ENCODE measurements around the gene PTPRM.

GRCh38 chr18:7757175-7757574 is 190.1 kb downstream of the PTPRM start:
- TF ChIP-seq, protein P1, sequence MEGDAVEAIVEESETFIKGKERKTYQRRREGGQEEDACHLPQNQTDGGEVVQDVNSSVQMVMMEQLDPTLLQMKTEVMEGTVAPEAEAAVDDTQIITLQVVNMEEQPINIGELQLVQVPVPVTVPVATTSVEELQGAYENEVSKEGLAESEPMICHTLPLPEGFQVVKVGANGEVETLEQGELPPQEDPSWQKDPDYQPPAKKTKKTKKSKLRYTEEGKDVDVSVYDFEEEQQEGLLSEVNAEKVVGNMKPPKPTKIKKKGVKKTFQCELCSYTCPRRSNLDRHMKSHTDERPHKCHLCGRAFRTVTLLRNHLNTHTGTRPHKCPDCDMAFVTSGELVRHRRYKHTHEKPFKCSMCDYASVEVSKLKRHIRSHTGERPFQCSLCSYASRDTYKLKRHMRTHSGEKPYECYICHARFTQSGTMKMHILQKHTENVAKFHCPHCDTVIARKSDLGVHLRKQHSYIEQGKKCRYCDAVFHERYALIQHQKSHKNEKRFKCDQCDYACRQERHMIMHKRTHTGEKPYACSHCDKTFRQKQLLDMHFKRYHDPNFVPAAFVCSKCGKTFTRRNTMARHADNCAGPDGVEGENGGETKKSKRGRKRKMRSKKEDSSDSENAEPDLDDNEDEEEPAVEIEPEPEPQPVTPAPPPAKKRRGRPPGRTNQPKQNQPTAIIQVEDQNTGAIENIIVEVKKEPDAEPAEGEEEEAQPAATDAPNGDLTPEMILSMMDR (IDR thresholded peaks at IDR 0.05; ENCODE audit: low read depth, low read length, missing input control), result no peak
- TF ChIP-seq, protein P2, sequence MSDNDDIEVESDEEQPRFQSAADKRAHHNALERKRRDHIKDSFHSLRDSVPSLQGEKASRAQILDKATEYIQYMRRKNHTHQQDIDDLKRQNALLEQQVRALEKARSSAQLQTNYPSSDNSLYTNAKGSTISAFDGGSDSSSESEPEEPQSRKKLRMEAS (IDR thresholded peaks at IDR 0.05), result no peak
- TF ChIP-seq RAD21 (IDR thresholded peaks at IDR 0.05) (no peak), HNF4G (IDR thresholded peaks at IDR 0.05) (no peak), TAF1 (conservative IDR thresholded peaks at IDR 0.05) (no peak), HNF4A (conservative IDR thresholded peaks at IDR 0.05) (no peak), JUND (IDR thresholded peaks at IDR 0.05) (no peak), FOXA1 (IDR thresholded peaks at IDR 0.05) (no peak), REST (IDR thresholded peaks at IDR 0.05) (no peak)
- TF ChIP-seq, protein P3, sequence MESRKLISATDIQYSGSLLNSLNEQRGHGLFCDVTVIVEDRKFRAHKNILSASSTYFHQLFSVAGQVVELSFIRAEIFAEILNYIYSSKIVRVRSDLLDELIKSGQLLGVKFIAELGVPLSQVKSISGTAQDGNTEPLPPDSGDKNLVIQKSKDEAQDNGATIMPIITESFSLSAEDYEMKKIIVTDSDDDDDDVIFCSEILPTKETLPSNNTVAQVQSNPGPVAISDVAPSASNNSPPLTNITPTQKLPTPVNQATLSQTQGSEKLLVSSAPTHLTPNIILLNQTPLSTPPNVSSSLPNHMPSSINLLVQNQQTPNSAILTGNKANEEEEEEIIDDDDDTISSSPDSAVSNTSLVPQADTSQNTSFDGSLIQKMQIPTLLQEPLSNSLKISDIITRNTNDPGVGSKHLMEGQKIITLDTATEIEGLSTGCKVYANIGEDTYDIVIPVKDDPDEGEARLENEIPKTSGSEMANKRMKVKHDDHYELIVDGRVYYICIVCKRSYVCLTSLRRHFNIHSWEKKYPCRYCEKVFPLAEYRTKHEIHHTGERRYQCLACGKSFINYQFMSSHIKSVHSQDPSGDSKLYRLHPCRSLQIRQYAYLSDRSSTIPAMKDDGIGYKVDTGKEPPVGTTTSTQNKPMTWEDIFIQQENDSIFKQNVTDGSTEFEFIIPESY (IDR thresholded peaks at IDR 0.05), result no peak
